ENCODE measurements around the gene FAM162A. TPM values are rescaled to one million over a fixed set of nuclear protein-coding genes. Genes with fewer than 3 reads are reported as not detected.

Gene FAM162A
- total RNA-seq, 1 experiment from 2014 or later, result 37.4 TPM

DNA sequence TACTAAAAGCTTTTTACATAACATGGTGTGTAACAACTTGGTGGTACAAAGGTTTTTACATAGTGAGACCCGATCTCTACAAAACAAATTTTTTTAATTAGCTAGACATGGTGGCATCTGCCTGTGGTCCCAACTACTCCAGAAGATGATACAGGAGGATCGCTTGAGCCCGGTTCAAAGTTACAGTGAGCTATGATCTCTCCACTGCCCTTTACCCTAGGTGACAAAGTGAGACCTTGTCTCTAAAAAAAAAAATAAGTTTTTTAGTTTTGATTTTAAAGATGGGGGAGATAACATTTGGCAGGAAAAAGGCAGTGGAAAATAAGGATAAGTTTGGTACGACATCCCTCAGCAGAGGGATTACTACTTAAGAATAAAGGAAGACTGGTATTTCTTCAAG lies 5.9 kb downstream of the FAM162A start:
- H3K9me3 ChIP-seq, result no peaks in the 10 kb centered on the region
- Mint-ChIP-seq H3K27ac (ENCODE audit: unreplicated experiment) (no peak overlapping the region), H3K36me3 (ENCODE audit: insufficient read depth, unreplicated experiment) (no peaks in the 10 kb centered on the region), H3K9me3 (ENCODE audit: unreplicated experiment) (no peaks in the 10 kb centered on the region), H3K4me1 (ENCODE audit: low read depth, unreplicated experiment) (no peaks in the 10 kb centered on the region), H3K27me3 (ENCODE audit: insufficient read depth, unreplicated experiment) (no peaks in the 10 kb centered on the region), H3K4me3 (ENCODE audit: unreplicated experiment) (no peak overlapping the region)
- ChIA-PET POLR2A (no interaction called here), CTCF (interaction anchor here (0.7 kb wide), 1 partner anchor 734 kb away, joined by 3 read pairs; no protein-coding TSS in a partner anchor)
- no peaks in the 10 kb centered on the region for H3K27me3 ChIP-seq (replicated peaks; ENCODE audit: control insufficient read depth, insufficient read depth, low read length)
- intact Hi-C loops (cut with micrococcal nuclease; ENCODE audit: unreplicated experiment), result no loop called here
- peaks cover 1% of the 10 kb centered on the region; the same call in 1 of the 2 replicates for H3K36me3 ChIP-seq (ENCODE audit: control insufficient read depth, insufficient read depth, low read length)
- peaks cover 9% of the 10 kb centered on the region; the same call in 1 of the 2 replicates for H3K4me1 ChIP-seq
- H3K4me3 ChIP-seq (ENCODE audit: low read depth, low read length), result no peak overlapping the region
- BruUV-seq (replicated peaks), result no TSS peak
- no peak for DNase-seq
- TF ChIP-seq, protein P1, sequence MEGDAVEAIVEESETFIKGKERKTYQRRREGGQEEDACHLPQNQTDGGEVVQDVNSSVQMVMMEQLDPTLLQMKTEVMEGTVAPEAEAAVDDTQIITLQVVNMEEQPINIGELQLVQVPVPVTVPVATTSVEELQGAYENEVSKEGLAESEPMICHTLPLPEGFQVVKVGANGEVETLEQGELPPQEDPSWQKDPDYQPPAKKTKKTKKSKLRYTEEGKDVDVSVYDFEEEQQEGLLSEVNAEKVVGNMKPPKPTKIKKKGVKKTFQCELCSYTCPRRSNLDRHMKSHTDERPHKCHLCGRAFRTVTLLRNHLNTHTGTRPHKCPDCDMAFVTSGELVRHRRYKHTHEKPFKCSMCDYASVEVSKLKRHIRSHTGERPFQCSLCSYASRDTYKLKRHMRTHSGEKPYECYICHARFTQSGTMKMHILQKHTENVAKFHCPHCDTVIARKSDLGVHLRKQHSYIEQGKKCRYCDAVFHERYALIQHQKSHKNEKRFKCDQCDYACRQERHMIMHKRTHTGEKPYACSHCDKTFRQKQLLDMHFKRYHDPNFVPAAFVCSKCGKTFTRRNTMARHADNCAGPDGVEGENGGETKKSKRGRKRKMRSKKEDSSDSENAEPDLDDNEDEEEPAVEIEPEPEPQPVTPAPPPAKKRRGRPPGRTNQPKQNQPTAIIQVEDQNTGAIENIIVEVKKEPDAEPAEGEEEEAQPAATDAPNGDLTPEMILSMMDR (IDR thresholded peaks at IDR 0.05; ENCODE audit: insufficient read depth in 1 of 2, low read depth in 1 of 2, low read length in 1 of 2, severe bottlenecking in 1 of 2, unreplicated experiment in 1 of 2), result no peak

DNA sequence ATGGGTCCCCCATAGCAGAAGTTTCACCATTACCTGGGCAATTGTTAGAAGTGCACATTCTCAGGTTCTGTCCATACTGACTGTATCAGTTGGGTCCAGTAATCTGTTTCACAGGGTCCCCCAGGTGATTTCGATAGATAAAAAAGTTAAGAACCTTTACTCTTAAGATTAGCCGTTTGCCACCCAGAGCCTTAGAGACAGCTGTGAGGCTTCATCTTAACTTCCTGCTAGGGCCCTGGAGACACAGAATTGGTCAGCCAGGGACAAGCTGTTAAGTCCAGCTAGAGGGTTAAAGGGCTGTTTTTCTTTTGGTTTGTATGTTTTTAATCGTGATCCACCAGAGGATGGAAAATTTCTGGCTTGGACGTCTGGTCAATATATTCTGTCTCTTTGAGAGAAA lies 6.7 kb downstream of the FAM162A start:
- ChIA-PET POLR2A (no interaction called here), CTCF (no interaction called here)
- H3K4me3 Mint-ChIP-seq (ENCODE audit: unreplicated experiment), result no peak overlapping the region
- H3K4me1 Mint-ChIP-seq (ENCODE audit: low read depth, unreplicated experiment), result no peaks in the 10 kb centered on the region
- no peak overlapping the region for H3K27ac Mint-ChIP-seq (ENCODE audit: unreplicated experiment)
- DNase-seq, result no peak
- H3K36me3 Mint-ChIP-seq (ENCODE audit: insufficient read depth, unreplicated experiment), result no peaks in the 10 kb centered on the region
- Histone ChIP-seq H3K9me3 (no peaks in the 10 kb centered on the region), H3K4me3 (ENCODE audit: low read depth, low read length) (no peak overlapping the region), H3K27me3 (replicated peaks; ENCODE audit: control insufficient read depth, insufficient read depth, low read length) (no peaks in the 10 kb centered on the region), H3K36me3 (ENCODE audit: control insufficient read depth, insufficient read depth, low read length) (peaks cover 1% of the 10 kb centered on the region; the same call in 1 of the 2 replicates), H3K4me1 (0 out of 2 replicates have a peak, but pooled peaks cover 4% of the 10 kb centered on the region)
- TF ChIP-seq, protein P1 (IDR thresholded peaks at IDR 0.05; ENCODE audit: insufficient read depth in 1 of 2, low read depth in 1 of 2, low read length in 1 of 2, severe bottlenecking in 1 of 2, unreplicated experiment in 1 of 2), result no peak
- H3K9me3 Mint-ChIP-seq (ENCODE audit: unreplicated experiment), result no peaks in the 10 kb centered on the region
- H3K27me3 Mint-ChIP-seq (ENCODE audit: insufficient read depth, unreplicated experiment), result no peaks in the 10 kb centered on the region
- intact Hi-C loops (cut with micrococcal nuclease; ENCODE audit: unreplicated experiment), result no loop called here
- BruUV-seq (replicated peaks), result no TSS peak

DNA sequence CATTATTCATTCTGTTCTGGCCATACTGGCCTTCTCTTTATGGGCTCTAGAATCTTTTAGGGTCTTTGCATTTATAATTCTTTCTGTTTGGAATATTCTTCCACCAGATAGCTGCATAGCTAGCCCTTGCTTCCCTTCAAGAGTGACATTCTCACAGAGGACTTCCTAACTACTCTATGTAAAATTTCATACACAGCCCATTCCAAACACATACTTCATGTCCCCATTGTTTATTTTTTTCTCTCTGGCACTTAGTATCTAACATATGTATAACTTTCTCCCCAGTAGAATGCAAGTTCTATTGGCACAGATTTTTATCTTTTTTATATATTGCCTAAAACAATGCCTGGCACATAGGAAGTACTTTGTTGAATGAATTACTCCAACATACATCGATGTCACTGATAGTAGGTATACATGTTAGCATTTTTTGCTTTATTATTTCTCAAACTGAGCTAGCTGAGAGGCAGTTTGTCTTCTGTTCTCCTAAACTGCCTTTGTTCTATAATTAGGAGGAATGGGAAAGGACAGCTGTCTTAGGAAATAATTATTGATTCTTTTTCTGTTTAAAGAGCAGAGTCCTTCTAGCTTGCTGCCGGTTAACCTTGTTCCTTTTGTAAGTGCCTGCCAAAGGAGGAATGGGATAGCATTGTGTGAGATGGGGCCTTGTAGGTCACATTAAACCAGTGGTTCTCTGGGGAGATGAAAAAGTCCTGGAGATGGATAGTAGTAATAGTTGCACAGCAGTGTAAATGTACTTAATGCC lies 7.9 kb downstream of the FAM162A start:
- H3K4me1 ChIP-seq, result 0 out of 2 replicates have a peak, but pooled peaks cover 4% of the 10 kb centered on the region

More for the DNA sequence above, 7.9 kb downstream of the FAM162A start:
- Histone ChIP-seq H3K27me3 (replicated peaks; ENCODE audit: control insufficient read depth, insufficient read depth, low read length) (no peaks in the 10 kb centered on the region), H3K4me3 (ENCODE audit: low read depth, low read length) (no peak overlapping the region), H3K9me3 (no peaks in the 10 kb centered on the region), H3K36me3 (ENCODE audit: control insufficient read depth, insufficient read depth, low read length) (peaks cover 1% of the 10 kb centered on the region; the same call in 1 of the 2 replicates)
- no peaks in the 10 kb centered on the region for H3K4me1 Mint-ChIP-seq (ENCODE audit: low read depth, unreplicated experiment)
- POLR2A ChIA-PET, result no interaction called here
- H3K36me3 Mint-ChIP-seq (ENCODE audit: insufficient read depth, unreplicated experiment), result no peaks in the 10 kb centered on the region
- CTCF ChIA-PET, result interaction anchor here (1.5 kb wide), 1 partner anchor 25 kb away, joined by 5 read pairs; no protein-coding TSS in a partner anchor
- H3K9me3 Mint-ChIP-seq (ENCODE audit: unreplicated experiment), result no peaks in the 10 kb centered on the region
- intact Hi-C loops (cut with micrococcal nuclease; ENCODE audit: unreplicated experiment), result loop anchor here (2.0 kb wide), 1 partner anchor 25 kb away; the partner anchor contains the start of gene WDR5B
- no peaks in the 10 kb centered on the region for H3K27me3 Mint-ChIP-seq (ENCODE audit: insufficient read depth, unreplicated experiment)
- H3K27ac Mint-ChIP-seq (ENCODE audit: unreplicated experiment), result no peak overlapping the region
- H3K4me3 Mint-ChIP-seq (ENCODE audit: unreplicated experiment), result no peak overlapping the region
- BruUV-seq (replicated peaks), result no TSS peak
- TF ChIP-seq, protein P1 (IDR thresholded peaks at IDR 0.05; ENCODE audit: insufficient read depth in 1 of 2, low read depth in 1 of 2, low read length in 1 of 2, severe bottlenecking in 1 of 2, unreplicated experiment in 1 of 2), result no peak
- no peak for DNase-seq

Data from Caco-2 (cell line).